Thyroid gland (tissue), 4 donors: ENCODE data around the gene RAB3GAP1.

Source experiments
- POLR2A ChIP-seq, 2 donors: fragments of 450-650 bp; IDR thresholded peaks; one replicate each; pipeline ENCODE4 v1.6.1; 2017; ENCODE audit warnings: antibody characterized with exemption in 2 of 2, mild to moderate bottlenecking in 2 of 2, moderate library complexity in 1 of 2
- TF ChIP-seq, protein P1 (sequence below), 6 experiments: fragments of 200-600 bp in 3 of 6; fragments of 450-650 bp in 3 of 6; sonication (generic) in 3 of 6; IDR thresholded peaks; one replicate each; pipeline ENCODE4 v1.5.1; 2016 to 2019; ENCODE audit warnings: antibody characterized with exemption in 6 of 6, mild to moderate bottlenecking in 2 of 6, inconsistent platforms in 1 of 6, moderate library complexity in 1 of 6

DNA sequence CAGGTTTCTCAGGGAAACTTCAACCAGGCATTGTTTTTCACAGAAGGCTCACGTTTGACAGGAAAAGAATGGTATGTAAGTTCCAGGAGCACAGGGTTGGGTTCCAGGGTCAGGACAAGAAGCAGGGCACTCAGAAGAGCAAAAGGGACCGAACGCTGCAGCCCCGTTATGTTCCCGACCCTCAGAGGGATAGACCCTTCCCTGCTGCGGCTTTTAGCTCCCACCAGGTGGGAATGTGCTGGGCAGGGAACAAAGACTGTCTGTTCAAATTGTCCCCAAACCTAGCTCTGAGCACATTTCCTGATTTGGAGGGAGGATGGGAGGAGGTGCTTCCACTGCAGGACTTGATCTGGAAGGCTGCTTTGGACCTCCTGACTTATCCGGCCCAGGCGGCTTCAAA, 130.1 kb downstream of the RAB3GAP1 start:
- TF ChIP-seq, protein P1, sequence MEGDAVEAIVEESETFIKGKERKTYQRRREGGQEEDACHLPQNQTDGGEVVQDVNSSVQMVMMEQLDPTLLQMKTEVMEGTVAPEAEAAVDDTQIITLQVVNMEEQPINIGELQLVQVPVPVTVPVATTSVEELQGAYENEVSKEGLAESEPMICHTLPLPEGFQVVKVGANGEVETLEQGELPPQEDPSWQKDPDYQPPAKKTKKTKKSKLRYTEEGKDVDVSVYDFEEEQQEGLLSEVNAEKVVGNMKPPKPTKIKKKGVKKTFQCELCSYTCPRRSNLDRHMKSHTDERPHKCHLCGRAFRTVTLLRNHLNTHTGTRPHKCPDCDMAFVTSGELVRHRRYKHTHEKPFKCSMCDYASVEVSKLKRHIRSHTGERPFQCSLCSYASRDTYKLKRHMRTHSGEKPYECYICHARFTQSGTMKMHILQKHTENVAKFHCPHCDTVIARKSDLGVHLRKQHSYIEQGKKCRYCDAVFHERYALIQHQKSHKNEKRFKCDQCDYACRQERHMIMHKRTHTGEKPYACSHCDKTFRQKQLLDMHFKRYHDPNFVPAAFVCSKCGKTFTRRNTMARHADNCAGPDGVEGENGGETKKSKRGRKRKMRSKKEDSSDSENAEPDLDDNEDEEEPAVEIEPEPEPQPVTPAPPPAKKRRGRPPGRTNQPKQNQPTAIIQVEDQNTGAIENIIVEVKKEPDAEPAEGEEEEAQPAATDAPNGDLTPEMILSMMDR (IDR thresholded peaks at IDR 0.05): no peak
- no peak for TF ChIP-seq POLR2A (IDR thresholded peaks at IDR 0.05)
